Nephron (organoid): ENCODE results near the gene TTC6.
A peak's percentile ranks its signal among the peaks of the same experiment; 100 is the strongest.

Source experiments
- H3K27ac Mint-ChIP-seq, 3 experiments: 2 replicates each; pipeline ENCODE4 v1.8.0; 2020; ENCODE audit warnings: mixed read lengths in 3 of 3, mild to moderate bottlenecking in 2 of 3, moderate library complexity in 1 of 3
- H3K27me3 Mint-ChIP-seq: 2 replicates; pipeline ENCODE4 v1.8.0; 2021; ENCODE audit warnings: low read depth, mild to moderate bottlenecking, moderate library complexity, mixed read lengths
- H3K36me3 Mint-ChIP-seq: 2 replicates; pipeline ENCODE4 v1.8.0; 2020; ENCODE audit warnings: low read depth, mixed read lengths
- H3K4me1 Mint-ChIP-seq: 2 replicates; pipeline ENCODE4 v1.8.0; 2020; ENCODE audit warnings: mixed read lengths
- H3K4me3 Mint-ChIP-seq, 3 experiments: 2 replicates each; pipeline ENCODE4 v1.8.0; 2020; ENCODE audit warnings: mild to moderate bottlenecking in 3 of 3, mixed read lengths in 3 of 3, moderate library complexity in 2 of 3
- H3K9me3 Mint-ChIP-seq: 2 replicates; pipeline ENCODE4 v1.8.0; 2020; ENCODE audit warnings: mixed read lengths
- TF ChIP-seq, protein P1 (sequence below), 3 experiments: fragments of 200-600 bp; sonication (generic); IDR thresholded peaks; one replicate each; pipeline ENCODE4 v1.5.0; 2021; ENCODE audit warnings: antibody characterized with exemption in 3 of 3; ENCODE audit not compliant: unreplicated experiment in 3 of 3

Gene TTC6

DNA sequence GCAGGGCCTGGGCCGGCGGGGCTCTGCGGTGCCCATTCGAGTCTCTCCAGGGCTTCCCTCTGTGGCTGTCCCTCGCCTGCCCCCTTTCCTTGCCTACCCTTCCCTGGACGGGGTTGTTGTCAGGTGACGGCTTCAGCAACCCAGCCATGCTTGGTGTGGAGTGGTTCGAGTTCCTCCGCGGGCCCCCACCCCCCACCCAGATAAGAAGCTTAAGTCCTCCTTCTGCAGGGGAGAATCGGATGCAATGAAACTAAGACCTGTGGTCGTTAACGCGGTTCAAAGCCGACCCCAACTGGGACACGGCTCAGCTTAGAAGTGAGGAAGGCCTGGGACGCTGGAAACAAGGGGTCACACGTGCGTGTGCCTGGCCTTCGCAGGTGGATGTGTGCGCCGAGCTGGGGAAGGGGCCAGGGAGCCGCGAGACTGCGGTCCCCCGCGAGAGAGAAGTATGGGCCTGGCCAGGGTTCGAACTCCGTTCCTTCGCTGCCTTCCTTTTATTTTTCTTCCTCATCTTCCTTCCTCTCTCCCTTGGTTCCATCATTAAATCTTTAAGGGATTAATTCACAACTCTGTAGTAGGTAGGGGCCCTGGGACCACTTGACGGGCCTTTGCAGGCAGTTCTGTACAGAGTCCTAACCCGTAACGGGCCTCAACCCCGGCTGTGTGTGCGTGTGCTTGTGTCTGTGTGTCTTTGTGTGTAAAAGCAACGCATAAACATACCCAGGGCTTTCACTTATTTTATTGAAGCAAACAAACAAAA is 3.5 kb downstream of the TTC6 start:
- peaks cover 33% of the 10 kb centered on the region for H3K4me1 Mint-ChIP-seq
- no peak overlapping the region for H3K27ac Mint-ChIP-seq
- H3K36me3 Mint-ChIP-seq = no peaks in the 10 kb centered on the region
- H3K9me3 Mint-ChIP-seq = no peaks in the 10 kb centered on the region
- H3K4me3 Mint-ChIP-seq = peak overlapping the region; percentile 71 to 74 (median 74)
- H3K27me3 Mint-ChIP-seq = peaks cover 100% of the 10 kb centered on the region
- TF ChIP-seq, protein P1, sequence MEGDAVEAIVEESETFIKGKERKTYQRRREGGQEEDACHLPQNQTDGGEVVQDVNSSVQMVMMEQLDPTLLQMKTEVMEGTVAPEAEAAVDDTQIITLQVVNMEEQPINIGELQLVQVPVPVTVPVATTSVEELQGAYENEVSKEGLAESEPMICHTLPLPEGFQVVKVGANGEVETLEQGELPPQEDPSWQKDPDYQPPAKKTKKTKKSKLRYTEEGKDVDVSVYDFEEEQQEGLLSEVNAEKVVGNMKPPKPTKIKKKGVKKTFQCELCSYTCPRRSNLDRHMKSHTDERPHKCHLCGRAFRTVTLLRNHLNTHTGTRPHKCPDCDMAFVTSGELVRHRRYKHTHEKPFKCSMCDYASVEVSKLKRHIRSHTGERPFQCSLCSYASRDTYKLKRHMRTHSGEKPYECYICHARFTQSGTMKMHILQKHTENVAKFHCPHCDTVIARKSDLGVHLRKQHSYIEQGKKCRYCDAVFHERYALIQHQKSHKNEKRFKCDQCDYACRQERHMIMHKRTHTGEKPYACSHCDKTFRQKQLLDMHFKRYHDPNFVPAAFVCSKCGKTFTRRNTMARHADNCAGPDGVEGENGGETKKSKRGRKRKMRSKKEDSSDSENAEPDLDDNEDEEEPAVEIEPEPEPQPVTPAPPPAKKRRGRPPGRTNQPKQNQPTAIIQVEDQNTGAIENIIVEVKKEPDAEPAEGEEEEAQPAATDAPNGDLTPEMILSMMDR (IDR thresholded peaks at IDR 0.05; ENCODE audit: unreplicated experiment in 3 of 3) = no peak

DNA sequence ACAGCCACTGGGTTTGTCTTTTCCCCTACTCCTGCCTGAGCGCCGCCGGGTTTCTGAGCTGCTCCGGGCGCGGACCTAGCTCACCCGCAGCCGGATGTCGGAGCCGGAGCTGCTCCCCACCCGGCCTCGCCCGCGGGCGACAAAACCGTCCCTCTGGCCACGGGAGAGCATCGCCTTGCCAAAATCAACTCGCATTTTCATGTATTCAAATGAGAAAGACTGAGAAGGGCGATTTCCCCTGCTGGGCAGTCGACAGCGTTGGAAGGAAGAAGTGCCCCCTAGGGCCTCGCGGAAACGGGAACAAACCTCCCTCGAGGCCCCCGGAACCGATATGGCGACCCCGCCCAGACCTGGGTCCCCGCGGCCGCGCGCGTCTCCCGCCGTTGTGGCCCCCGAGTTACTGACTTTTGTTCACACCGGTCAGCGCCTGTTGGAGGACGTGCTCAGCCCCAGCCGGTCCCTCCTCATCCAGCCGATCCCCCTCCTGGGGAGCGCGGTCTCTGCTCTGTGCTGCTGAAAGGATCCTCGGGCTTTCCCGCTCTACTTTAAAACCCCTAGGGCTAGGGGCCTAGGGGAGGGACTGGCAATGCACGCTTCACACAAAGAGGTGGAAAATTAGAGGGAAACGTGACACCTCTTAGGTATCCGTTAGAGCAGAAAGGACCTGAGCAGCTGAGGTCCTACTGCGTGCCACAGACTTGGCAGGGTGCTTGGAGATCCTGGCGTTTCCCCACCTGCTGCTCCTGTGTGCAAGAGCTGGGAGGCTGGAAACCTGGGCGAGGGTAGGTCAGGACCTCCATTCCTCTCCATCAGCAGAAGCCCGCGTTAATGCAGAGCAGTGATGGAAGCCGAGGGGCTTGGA is 4.3 kb downstream of the TTC6 start:
- TF ChIP-seq, protein P1 (IDR thresholded peaks at IDR 0.05; ENCODE audit: unreplicated experiment in 3 of 3) = no peak
- no peak overlapping the region for H3K27ac Mint-ChIP-seq
- H3K27me3 Mint-ChIP-seq = peaks cover 100% of the 10 kb centered on the region
- H3K9me3 Mint-ChIP-seq = no peaks in the 10 kb centered on the region
- H3K36me3 Mint-ChIP-seq = no peaks in the 10 kb centered on the region
- H3K4me3 Mint-ChIP-seq = peak overlapping the region; percentile 74 to 79 (median 74)
- peaks cover 27% of the 10 kb centered on the region for H3K4me1 Mint-ChIP-seq

DNA sequence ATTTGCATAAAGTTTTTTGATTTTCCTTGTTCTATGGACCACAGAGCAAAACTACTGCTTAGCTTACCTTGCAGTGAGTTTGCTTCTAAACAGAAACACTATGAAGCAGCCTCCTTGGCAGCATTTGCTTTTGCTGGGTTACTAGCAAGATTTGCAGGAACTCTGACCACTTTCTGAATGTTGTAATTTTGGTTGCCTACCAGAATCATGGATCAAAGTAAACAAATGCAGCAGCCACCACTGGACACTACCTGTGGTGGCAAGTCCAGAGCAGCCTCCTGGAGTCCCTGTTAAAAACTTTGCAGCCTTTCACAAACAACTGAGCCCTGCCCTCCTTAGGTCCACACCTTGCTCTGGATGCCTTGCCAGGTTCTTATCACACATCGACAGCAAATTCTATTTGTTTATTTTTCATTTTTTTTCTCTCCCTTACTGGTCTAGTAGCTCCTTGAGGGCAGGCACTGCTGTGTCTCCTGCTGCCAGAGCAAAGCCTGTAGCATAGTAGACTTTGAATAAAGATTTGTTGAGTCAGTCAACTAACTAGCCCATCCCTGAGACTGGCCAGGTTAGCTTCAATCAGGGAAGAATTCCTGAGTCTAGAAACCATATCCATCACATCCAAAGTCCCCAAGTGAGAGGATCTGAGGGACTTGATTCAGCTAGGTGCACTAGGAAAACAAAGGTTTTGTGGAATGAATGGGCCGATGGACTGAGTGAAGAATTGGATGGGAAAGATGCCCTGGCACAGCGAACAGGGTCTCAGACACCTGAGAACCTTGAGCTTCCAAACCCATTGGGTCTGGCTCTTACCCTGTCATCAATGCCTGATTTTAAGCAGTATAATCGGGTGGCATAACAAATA is 5.7 kb downstream of the TTC6 start:
- Mint-ChIP-seq H3K9me3 (no peaks in the 10 kb centered on the region), H3K27me3 (peaks cover 100% of the 10 kb centered on the region), H3K27ac (no peak overlapping the region), H3K4me1 (peaks cover 23% of the 10 kb centered on the region), H3K4me3 (peak overlapping the region in 2 of 3 experiments; percentile 17 to 56), H3K36me3 (no peaks in the 10 kb centered on the region)
- TF ChIP-seq, protein P1 (IDR thresholded peaks at IDR 0.05; ENCODE audit: unreplicated experiment in 3 of 3) = no peak

DNA sequence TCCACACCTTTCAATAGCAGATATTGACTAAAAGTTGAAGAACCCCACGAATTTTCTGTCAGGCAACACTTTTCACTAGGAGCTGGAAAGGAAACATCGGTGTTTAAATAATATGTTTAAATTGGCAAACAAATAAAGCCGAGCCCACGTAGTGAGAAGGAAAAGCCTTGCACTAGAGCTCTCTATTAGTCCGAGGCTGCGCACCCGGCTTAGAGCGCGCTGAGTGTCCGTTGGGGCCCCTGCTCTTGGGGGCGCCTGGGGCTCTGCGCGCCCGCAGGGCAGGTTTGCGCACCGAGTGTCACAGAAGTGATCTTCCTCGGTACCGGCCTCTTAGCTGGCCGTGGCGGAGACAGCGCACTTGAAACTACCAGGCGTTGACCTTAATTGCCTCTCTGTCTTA is 6.4 kb downstream of the TTC6 start:
- Mint-ChIP-seq H3K27me3 (peaks cover 100% of the 10 kb centered on the region), H3K4me1 (peaks cover 16% of the 10 kb centered on the region), H3K4me3 (no peak overlapping the region), H3K36me3 (no peaks in the 10 kb centered on the region), H3K9me3 (no peaks in the 10 kb centered on the region), H3K27ac (no peak overlapping the region)
- TF ChIP-seq, protein P1 (IDR thresholded peaks at IDR 0.05; ENCODE audit: unreplicated experiment in 3 of 3) = no peak

DNA sequence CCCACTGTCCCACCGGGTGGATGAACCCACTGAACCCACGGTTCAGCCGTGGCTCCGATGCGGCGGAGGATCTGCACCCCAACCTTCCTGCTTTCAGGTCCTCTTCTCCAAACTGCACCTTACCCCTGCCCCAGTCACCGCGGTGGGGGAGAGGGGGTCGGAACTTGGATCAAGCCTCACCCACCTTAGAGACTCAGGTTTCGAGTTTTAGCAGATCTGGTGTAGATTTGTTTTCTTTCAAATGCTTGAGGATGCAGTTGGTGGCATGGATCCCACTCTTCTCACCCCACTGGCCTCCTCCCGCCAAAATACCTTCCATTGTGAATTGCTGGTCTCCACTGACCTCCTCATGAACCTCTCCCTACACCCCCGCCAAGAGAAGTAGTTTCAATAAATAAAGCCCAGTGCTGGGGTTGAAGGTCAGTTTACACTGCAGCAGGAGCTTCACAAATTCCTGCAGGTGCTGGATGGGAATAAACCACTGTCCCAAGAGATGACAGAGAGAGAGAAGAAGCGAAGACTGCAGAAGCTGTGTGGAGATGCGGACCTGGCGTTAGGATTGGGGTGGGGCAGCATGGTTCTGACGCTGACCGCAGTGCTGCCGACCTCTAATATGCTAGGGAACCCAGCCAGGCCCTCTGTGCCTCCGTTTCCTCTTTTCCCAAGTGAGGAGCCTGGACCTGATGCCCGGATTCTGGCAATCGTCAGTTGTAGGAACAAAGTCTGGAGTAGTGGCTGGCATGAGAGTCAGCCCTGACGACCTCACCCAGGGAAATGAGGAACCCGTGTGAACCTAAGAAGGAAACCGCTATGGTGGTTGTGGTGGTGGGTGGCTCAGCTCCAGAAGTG is 7.4 kb downstream of the TTC6 start:
- no peaks in the 10 kb centered on the region for H3K36me3 Mint-ChIP-seq
- TF ChIP-seq, protein P1 (IDR thresholded peaks at IDR 0.05; ENCODE audit: unreplicated experiment in 3 of 3) = no peak
- H3K9me3 Mint-ChIP-seq = no peaks in the 10 kb centered on the region
- H3K4me1 Mint-ChIP-seq = peaks cover 16% of the 10 kb centered on the region
- no peak overlapping the region for H3K27ac Mint-ChIP-seq
- H3K4me3 Mint-ChIP-seq = no peak overlapping the region
- peaks cover 99% of the 10 kb centered on the region for H3K27me3 Mint-ChIP-seq
